Glomerular endothelial cell (primary cell): Measurements from ENCODE around the gene GRK3. TPM values are rescaled to one million over a fixed set of nuclear protein-coding genes. Genes with fewer than 3 reads are reported as not detected.
"Not testable (repeated sequence)": the region's sequence is repeated elsewhere in the genome, so short reads cannot be mapped to it uniquely, and the experiment has no call there.

Experiments
- DNase-seq: peaks from one replicate; pipeline ENCODE4 v3.0.0-alpha.2; 2011; ENCODE audit warnings: low read depth, low spot score; ENCODE audit errors: extremely low read depth
- total RNA-seq: library from RNA; depleted of rRNA; stranded (reverse); fragments of >200 nt; gene quantifications from 2 replicates; pipeline ENCODE4 v1.2.3, GENCODE V29; 2015

The GRK3 gene
- total RNA-seq, 1 donor from 2014 or later: 0.76 TPM

- DNase-seq: no peak
These were observed 15.5 kb upstream of the GRK3 start for GRCh38 chr22:25548866-25549464.

DNA sequence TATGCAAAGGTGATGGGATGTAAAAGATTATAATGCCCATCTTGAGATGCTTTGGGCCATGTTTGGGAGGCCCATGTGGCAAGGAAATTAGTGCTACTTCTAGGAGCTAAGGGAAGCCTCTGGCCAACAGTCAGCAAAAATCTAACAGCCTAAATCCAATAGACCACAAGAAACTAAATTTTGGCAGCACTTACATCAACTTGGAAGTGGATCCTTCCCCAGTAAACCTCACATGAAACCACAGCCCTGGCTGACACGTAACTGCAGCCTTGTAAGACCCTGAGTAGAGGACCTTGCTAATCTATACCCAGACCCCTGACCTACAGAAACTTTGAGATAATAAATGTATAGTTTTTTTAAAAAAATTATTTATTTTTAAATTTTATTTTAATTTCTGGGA lies 13.1 kb upstream of the GRK3 start:
- DNase-seq: no peak

GRCh38 chr22:25552405-25552804 lies 12.1 kb upstream of the GRK3 start:
- not testable (repeated sequence) for DNase-seq

DNA sequence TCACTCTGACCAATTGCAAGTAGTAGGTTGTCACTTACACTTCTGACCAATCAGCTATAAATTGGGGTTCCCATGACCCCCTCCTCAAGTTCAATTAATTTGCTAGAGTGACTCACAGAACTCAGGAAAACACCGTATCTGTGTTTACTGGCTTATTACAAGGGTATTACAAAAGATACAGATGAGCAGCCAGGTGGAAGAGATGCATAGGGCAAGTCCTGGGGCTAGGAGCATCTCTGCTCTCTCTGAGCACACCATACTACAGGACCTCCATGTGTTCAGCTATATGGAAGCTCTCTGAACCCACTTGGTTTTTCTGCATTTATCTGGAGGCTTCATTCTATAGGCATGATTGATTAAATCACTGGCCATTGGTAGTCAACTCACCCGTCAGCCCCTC lies 11.3 kb upstream of the GRK3 start:
- DNase-seq: no peak

GRCh38 chr22:25554238-25554671 lies 10.2 kb upstream of the GRK3 start:
- no peak for DNase-seq

DNA sequence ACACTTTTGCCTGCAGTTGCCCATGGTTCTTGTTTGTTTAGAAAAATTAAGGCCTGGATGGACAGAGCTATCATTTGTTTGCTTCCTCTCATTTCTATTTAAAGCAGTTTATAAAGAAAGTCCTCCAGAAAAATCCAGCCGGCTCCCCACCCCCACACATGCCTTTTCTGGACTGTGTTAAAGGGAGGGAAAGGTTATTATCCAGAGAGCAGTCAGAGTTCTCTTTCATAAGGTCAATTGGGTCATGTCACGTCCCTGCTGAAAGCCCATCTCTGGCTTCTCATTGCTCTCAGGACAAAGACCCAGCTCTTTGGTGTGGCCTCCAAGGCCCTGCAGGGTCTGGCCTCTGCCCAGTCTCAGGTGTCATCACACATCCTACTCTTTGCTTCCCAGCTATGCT lies 9.8 kb upstream of the GRK3 start:
- no peak for DNase-seq

- no peak for DNase-seq
These were observed 8.9 kb upstream of the GRK3 start for GRCh38 chr22:25555586-25555985.

DNA sequence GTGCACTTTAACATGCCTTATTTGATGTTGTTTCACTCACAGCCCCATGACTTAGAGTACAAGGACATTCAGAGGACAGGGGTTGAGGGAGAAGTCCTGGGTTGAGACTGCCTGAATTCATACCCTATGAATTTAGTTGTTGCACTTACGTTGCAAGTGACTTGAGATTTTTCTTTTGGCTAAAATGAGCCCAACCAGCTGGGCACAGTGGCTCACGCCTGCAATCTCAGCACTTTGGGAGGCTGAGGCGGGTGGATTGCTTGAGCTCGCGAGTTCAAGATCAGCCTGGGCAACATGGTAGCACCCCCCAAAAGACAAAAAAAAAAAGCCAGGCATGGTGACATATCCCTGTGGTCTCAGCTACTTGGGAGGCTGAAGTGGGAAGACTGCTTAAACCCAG lies 7.3 kb upstream of the GRK3 start:
- no peak for DNase-seq

DNA sequence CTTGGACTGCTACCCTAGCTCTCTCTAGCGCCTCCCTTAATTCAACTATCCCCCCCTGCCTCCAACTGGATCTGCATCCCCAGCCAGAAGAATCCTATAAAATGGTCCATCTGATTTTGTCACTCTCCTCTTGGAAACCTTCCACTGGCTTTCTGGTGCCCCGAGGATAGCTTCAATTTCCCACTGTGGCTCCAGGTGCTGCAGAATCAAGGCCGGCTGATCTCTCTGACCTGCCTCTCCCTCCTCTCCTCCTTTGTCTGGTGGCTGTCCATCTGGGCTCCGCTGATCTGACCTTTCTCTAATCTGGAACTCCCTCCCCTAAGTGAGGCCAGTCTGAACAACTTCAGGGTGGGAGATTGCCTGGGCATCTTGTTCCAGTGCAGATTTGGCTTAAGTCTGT lies 6.1 kb upstream of the GRK3 start:
- DNase-seq: no peak

GRCh38 chr22:25559910-25560309 lies 4.6 kb upstream of the GRK3 start:
- not testable (repeated sequence) for DNase-seq

- DNase-seq: not testable (repeated sequence)
These were observed 3.3 kb upstream of the GRK3 start for GRCh38 chr22:25561182-25561581.

DNA sequence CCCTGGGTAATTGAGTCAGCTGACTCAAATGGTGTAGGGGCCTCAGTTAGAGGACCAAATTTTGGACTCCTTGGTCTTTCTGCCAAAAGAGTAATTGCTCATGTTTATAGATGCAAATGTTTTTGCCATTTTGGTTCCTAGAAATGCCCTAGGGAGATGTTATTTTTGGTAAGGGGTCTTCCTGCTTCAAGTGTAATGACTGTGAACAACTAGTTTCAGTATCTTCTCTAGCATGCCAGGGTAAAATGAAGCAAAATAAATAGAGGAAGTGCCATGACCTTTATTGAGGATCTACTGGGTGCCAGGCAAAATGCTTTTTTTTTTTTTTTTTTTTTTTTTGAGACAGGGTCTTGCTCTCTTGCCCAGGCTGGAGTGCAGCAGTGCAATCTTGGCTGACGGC lies 2.5 kb upstream of the GRK3 start:
- not testable (repeated sequence) for DNase-seq

GRCh38 chr22:25562966-25563760 lies 1.3 kb upstream of the GRK3 start:
- DNase-seq: not testable (repeated sequence)

DNA sequence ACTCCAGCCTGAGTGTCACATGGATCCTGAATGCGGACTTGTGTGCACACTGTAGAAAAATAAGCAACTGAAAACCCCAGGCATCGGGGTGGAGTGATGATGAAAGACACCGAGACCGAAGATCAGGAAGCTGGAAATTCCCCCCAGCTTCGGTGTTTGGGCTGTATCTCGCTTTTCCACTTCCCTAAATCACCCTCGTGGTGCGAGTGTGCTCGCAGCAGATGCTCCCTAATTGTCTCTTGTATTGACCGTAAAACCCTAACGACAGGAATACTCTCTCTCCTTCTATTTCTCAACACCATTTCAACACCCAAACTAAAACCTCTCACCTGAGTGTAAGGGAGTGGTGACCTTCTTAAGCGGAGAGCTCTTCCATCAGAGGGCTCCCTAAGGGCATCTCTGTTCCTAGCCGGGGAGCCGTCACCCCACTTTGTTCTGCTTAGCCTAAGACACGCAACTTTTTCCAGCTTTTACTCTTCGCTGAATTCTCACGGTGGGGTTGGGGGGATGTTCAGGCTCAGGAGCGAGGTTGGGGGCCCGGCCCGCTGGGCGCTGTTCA lies 635 bp upstream of the GRK3 start:
- no peak for DNase-seq

DNA sequence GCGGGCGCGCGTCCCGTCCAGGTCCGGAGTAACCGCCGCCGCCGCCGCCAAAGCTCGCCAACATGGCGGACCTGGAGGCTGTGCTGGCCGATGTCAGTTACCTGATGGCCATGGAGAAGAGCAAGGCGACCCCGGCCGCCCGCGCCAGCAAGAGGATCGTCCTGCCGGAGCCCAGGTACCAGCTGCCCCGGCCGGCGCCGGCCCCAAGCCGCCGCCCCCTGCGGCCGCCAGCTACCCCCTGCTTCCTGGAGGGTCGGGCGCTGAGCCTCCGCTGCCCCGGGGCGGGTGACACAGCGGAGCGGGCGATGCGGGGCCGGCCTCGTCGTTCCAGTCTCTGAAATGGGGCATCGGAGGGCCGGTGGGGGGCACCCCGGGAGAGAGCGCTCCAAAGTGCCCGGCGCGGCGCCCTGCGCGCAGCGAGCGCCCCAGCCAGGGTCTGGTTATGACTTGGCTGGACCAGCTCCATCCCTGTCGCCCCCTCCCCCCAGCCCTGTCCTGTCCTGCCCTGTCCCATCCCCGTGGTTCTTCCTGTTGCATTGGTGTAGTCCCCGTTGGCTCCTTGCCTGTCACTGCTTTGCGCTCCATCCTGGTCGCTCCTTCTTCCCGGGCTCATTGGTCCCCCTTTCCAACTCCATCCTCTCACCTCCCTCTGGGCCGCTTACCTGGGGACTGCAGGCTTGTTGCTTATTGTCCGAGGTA lies 653 bp downstream of the GRK3 start:
- DNase-seq: no peak

GRCh38 chr22:25566186-25566897 lies 1.9 kb downstream of the GRK3 start:
- DNase-seq: no peak

GRCh38 chr22:25566898-25567235 lies 2.4 kb downstream of the GRK3 start:
- DNase-seq: no peak

GRCh38 chr22:25567251-25567675 lies 2.8 kb downstream of the GRK3 start:
- no peak for DNase-seq

GRCh38 chr22:25568066-25568465 lies 3.6 kb downstream of the GRK3 start:
- not testable (repeated sequence) for DNase-seq

- no peak for DNase-seq
These were observed 4.9 kb downstream of the GRK3 start for GRCh38 chr22:25569361-25569760.

- DNase-seq: no peak
These were observed 5.5 kb downstream of the GRK3 start for GRCh38 chr22:25569983-25570382.
